Stimulated activated CD4-positive, alpha-beta T cell treated with anti-CD3 and anti-CD28 coated beads, Interleukin-12 subunit alpha, Interleukin-12 subunit beta, amount 100 ng/mL, for 4 hours (primary cell): ENCODE results near the gene FOXJ3.
A peak's percentile ranks its signal among the peaks of the same experiment; 100 is the strongest.

Experiments used
- DNase-seq: peaks from one replicate; pipeline ENCODE4 v3.0.0-alpha.2; 2020

The FOXJ3 gene

GRCh38 chr1:42335050-42335808 lies at the start of gene FOXJ3:
TSS of gene FOXJ3 (minus strand) at chr1:42335235. CDS start at chr1:42311093, 24,142 bp downstream.
- DNase-seq: peak; percentile 93

- no peak for DNase-seq
Measured at GRCh38 chr1:42381280-42381673, 46.2 kb upstream of the FOXJ3 start.

- peak; percentile 46 for DNase-seq
Measured at GRCh38 chr1:42380586-42381279, 45.7 kb upstream of the FOXJ3 start, which contains the start of gene RIMKLA. TSS of gene RIMKLA (plus strand) at chr1:42380792. CDS start at chr1:42380935, 143 bp downstream.

- DNase-seq: no peak
Measured at GRCh38 chr1:42379794-42380585, 45.0 kb upstream of the FOXJ3 start.

GRCh38 chr1:42372796-42373195 lies 37.8 kb upstream of the FOXJ3 start:
- no peak for DNase-seq

- no peak for DNase-seq
Measured at GRCh38 chr1:42370876-42371549, 36.0 kb upstream of the FOXJ3 start.

- no peak for DNase-seq
Measured at GRCh38 chr1:42369471-42369870, 34.4 kb upstream of the FOXJ3 start.

DNA sequence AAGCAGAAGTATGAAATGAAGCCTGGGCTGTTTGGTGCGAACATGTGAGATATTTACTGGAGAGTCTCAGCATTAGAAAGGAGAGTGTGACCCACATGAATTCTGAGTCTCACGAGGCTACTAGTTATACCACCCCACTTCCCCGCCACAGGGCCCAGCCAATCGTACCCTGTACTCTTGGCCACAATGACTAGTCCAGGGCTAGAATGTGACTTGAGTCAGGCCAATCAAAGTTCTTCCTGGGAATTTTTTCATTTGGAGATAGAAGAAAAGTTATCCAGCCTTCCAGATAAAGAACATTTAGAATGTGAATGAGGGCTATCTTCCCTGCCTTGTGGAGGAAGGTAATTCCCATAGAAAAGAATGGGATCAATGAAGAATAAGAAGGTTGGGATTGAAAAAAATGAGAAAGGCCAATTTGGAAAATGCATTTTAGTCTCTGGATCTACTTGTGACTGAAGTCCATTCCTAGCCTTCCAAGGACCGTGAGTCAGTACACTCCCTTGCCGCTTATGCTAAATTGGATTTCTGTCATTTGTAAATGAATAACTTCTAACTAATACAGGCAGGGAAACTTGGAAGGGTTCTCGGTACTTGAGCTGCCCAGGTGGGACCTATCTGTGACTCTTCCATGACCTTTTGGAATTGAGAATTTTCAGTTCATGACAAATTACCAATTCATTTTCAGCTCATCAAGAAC lies 33.2 kb upstream of the FOXJ3 start:
- no peak for DNase-seq

DNA sequence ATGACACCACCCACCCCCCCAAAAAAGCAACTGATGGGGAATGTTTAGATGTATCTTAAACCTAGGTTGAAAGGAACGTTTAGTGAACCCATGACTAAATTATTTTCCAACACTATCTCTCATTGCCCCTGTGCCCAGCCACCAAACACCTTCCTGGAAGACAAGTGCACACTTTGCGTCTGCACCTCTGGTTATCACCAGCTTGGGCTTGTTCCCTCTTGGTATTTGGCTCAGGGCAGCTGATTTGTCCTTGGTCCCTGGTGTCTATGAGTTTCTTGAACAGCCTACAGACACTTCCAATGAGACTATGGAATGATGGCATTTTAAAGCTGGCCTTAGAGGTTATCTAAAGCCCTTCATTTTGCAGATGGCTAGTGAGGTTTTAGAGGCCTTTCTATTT lies 30.1 kb upstream of the FOXJ3 start:
- DNase-seq: no peak

GRCh38 chr1:42364542-42364941 lies 29.5 kb upstream of the FOXJ3 start:
- DNase-seq: no peak

DNA sequence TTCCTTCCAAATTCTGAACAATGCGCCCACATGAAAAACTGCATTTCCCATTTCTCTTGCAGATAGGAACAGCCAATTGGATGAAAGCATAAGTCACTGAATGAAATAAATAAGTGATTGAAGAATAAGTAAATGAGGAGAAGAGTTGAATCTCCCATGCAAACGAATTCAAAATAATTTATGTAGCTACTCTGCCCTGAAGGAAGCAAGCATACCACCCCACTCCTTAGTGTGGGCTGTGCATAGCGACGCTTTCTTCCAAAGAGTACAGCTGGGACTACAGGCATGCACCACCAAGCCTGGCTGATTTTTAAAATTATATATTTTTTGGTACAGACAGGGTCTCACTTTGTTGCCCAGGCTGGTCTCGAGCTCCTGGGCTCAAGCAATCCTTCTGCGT lies 29.1 kb upstream of the FOXJ3 start:
- no peak for DNase-seq

GRCh38 chr1:42359466-42359865 lies 24.4 kb upstream of the FOXJ3 start:
- DNase-seq: no peak

- DNase-seq: no peak
Measured at GRCh38 chr1:42358791-42359190, 23.8 kb upstream of the FOXJ3 start.

DNA sequence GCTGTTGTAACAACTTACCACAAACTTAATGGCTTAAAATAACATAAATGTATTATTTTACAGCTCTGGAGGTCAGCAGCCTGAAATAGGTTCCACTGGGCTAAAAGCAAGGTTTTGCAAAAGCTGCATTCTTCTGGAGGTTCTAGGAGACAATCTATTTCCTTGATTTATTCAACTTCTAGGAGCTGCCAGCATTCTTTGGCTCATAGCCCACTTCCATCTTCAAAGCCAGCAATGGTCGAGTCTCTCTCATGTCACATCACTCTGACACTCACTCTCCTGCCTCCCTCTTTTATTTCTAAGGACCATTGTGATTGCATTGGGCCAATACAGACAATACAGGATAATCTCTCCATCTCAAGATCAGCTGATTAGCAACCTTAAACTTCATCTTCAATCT lies 15.1 kb upstream of the FOXJ3 start:
- no peak for DNase-seq

GRCh38 chr1:42348498-42348897 lies 13.5 kb upstream of the FOXJ3 start:
- DNase-seq: no peak

DNA sequence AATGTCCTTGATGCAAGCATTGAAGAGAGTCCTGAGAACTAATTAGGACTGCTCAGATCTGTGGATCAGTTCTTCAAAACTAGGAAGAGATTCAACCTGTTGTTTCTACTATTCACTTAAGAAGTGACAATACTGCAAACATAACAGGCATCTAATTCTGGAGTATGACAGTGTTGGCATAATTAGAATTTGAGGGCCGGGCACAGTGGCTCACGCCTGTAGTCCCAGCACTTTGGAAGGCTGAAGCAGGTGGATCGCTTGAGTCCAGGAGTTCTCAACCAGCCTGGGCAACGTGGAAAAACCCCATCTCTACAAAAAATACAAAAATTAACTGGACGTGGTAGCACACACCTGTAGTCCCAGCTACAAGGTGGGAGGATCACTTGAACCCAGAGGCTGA lies 8.0 kb upstream of the FOXJ3 start:
- DNase-seq: no peak

GRCh38 chr1:42340901-42341300 lies 5.9 kb upstream of the FOXJ3 start:
- no peak for DNase-seq

DNA sequence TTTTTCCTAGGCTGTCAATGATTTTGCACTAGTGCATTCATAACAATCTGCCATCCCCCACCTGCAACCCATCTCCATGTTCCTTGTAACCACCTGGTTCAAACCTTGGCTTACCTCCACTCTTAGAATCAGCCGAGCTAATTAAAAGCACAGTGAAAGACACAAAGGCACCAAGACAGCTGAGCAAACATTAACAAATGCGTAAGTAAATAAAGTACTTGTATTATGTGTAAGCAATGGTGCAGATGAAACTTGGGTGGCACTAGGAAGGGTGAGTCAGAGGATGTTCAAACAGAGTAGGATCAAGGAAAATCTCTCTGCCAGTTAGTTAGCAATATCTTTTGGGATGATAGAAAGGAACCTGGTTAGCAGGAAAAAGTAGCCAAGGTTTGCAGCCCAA lies 5.1 kb upstream of the FOXJ3 start:
- DNase-seq: no peak

DNA sequence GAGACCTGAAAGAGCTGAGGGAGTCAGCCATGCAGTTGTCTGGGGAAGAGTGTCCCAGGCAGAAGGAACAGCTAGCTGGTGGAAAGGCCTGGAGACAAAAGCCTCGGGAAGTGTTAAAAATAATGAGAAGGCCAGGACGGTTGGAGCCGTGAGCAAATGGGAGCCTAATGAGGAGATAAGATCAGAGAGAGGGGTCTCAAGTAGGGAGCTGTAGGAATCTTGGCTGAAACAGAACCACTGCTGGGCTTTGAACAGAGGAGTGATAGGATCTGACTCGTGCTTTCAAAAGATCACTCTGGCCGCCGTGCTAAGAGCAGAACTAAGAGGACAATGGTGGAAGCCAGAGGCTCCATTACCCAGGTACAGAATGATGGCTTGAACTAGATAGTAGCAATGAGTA lies 1.9 kb upstream of the FOXJ3 start:
- no peak for DNase-seq

- DNase-seq: no peak
Measured at GRCh38 chr1:42335809-42336518, 929 bp upstream of the FOXJ3 start.

DNA sequence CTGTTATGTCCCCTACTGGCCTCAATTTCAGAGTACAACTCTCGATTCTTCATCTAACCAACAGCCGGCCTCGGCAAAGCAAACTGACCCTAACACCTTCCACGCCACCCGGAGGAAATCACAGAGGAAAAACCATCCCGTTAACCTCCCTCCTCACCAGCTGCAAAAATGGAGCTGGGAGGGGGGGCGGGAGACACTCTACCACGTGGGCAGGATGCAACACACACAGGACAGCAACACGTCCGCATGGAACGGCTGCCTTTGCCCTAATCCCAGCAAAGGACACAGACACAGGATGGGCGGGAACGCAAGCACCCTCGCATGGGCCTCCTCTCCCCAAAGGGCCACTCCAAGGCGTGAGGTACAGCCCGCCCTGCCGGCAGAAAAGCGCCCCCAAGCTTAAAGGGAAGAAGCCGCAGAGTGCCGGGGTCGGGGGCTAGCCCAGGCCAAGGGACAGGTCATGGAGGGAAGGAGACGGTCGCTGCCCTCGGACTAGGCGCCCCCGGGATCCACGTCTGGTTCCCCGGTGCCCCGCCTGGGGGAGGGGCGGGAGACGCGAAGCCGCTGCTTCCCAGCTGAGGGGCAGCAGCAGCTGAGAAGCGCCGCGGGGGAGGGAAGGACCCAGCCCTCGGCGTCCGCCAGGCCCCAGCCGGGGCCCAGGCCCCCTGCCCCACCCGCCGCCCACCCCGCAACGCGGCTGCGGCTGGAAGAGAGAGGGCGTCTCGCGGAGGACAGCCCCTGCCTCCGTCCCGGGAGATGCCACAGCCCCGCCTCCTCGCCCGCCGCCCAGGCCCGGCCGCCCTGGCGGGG lies 590 bp downstream of the FOXJ3 start:
- DNase-seq: no peak
